GM15510 (cell line): ENCODE data around the gene PXK.

Experiments used
- POLR2A ChIP-seq: IDR thresholded peaks from 3 replicates; pipeline ENCODE4 v1.6.1; 2011; ENCODE audit warnings: borderline replicate concordance; ENCODE audit not compliant: insufficient read length; ENCODE audit errors: extremely low read depth

Gene PXK

DNA sequence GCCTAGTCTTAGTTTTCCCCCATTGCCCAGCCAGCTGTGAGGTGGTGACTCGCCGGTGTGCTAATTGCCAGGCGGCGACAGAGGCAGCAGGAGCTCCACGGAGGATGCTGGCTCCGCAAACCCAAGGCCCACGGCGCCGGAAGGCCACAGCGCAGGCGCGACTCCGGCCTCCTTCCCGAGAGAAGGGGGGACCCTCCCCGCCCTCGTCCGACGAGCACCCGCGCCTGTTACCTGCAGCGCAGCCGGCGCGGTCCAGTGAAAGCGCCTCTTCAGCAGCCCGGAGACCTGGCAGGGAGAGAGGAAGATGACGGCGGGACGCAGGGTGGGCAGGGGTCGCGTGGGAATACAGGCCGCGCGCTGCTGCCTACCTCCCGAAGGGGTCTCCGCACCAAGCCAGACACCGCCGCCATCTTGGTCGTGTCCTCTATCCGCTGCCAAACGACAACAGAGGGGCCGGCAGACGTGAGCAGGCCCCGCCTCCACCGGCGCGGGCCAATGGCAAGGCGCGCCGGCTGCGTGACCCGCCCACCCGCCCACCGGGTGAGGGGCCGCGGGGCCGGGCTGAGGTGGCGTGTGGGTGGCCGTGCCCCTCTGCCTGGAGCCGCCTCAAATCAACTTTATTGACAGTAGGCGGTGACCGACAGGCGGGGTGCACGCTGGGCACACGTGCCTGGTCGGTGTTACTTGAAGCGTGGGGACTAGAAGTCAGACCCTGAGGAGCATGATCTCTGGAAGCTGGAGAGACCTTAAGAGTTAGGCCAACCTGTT is 100.9 kb downstream of the PXK start, which contains the start of gene PDHB:
PDHB (minus strand) TSS at position 433 of the 768 bp plus-strand sequence; CDS start at position 410, 23 bp downstream.
- TF ChIP-seq POLR2A: peak; percentile 86

DNA sequence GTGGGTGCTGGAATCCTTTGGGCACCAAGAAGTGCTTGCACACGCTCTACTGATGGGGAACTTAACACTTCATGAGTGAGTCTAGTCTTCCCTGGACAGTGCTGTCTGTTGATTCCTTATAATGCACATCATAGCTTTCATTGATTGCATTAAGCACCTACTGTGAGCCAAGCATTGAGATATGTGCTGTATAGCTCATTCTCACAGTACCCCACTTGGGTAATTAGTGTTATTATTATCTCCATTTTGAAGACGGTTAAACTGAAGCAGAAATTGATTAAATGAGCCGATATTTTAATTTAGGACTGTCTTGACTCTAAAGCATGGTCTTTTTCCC is 101.4 kb downstream of the PXK start:
- no peak for TF ChIP-seq POLR2A

DNA sequence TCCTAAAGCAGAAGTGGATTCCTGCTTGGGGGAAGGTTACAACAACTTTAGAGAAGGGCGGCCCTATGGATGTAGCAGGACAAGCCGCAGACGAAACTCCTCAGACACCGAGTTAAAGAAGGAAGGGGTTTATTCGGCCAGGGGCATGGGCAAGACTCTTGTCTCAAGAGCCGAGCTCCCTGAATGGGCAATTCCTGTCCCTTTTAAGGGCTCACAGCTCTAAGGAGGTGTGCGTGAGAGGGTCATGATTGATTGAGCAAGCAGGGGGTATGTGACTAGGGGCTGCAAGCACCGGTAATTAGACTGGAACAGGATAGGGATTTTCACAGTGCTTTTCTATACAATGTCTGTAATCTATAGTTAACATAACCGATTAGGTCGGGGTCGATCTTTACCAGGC is 101.8 kb downstream of the PXK start:
- TF ChIP-seq POLR2A: no peak

DNA sequence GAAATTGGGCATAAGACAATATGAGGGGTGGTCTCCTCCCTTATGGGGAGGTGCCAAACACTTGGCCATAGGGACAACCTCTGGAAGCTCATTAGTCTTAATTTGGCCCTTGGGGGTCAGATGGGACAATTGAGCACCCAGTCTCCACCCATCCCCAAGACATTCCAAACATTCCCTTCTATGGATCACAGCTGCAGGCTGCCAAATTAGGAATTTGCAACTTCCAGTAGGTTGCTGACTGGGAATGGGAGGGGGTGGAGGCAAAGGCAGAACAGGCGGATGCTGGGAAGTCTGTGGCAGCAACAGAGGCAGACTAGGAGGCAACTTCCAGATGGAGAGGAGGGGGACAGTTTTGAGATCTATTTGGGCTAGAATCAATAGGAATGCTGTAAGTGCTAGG is 102.3 kb downstream of the PXK start:
- TF ChIP-seq POLR2A: no peak

DNA sequence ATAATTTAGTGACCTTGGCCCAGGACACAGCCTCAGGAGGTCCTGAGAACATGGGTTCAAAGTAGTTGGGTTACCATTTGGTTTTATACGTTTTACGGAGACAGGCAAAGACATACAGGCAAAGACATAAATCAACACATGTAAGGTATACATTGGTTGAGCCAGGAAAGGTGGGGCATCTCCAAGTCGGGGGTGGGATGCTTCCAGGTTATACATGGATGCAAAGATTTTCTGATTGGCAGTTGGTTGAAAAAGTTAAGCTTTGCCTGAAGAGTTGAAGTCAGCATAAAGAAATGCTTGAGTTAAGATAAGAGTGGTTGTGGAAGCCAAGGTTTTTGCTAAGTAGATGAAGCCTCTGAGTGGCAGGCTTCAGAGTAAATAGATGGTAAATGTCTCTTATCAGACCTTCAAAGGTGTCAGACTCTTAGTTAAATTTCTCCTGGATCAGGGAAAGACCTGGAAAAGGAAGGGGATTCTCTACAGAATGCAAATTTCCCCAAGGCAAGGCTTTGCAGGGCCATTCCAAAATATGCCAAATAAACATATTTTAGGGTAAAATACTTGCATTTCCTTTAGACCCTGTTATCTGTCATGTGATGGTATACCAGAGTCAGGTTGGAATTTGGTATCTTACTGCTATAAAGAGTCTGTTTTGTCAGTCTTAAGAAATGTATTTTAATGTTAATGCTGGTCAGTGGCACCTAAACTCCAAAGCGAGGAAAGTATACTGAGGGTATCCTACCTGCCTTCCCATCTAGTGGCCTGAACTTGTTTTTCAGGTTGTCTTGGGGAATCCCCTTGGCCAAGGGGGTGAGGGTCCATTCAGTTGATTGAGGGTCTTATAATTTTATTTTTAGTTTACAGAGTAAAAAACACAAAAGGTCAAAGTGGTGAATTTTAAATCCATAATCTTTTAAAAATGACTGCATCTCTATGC is 109.1 kb downstream of the PXK start:
- TF ChIP-seq POLR2A: no peak

DNA sequence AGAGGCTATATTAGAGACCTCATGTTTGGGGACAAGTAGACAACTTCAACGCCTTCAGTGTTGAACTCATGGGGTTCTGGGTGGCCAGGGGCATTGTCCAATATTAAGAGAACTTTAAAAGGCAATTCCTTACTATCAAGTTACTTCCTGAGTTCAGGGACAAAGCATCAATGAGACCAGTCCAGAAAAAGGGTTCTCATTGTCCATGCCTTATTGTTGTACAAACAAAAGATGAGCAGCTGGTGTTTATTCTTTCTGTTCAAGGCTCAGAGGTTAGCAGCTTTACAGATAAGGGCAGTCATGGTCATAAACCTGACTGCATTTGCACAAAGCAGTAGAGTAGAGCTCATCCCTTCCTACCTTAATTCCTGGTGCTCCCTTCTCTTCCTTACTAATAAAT is 119.5 kb downstream of the PXK start:
- TF ChIP-seq POLR2A: no peak

DNA sequence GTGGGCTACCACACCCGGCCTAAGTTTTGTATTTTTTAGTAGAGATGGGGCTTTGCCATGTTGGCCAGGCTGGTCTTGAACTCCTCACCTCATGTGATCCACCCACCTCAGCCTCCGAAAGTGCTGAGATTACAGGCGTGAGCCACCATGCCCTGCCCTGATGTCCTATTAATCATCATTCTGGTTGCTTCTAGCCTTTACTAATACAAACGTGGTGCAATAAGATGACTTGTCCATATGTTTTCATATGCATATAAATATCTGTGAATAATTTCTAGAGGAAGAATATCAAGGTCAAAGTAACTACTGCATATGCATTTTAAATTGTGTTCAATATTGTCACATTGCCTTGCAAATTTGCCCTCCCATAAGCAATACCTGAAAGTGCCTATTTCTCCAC is 126.5 kb downstream of the PXK start:
- no peak for TF ChIP-seq POLR2A

DNA sequence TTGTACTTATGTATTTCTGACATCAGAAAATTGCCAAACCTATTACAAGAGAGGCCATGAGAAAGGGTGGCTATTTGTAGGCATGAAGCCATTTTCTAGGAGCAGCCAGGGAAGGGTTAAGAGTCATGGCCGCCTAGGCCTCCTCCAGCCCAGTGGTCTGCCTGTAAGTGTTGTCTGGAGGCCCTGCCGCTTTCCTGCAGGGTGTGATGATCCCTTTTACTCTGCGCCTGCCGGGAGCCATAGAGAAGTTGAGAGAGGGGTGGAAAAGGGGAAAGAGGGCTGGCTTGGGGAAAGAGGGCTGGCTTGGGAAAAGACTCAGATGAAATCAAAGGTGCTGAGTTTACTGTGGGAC is 130.1 kb downstream of the PXK start:
- no peak for TF ChIP-seq POLR2A

DNA sequence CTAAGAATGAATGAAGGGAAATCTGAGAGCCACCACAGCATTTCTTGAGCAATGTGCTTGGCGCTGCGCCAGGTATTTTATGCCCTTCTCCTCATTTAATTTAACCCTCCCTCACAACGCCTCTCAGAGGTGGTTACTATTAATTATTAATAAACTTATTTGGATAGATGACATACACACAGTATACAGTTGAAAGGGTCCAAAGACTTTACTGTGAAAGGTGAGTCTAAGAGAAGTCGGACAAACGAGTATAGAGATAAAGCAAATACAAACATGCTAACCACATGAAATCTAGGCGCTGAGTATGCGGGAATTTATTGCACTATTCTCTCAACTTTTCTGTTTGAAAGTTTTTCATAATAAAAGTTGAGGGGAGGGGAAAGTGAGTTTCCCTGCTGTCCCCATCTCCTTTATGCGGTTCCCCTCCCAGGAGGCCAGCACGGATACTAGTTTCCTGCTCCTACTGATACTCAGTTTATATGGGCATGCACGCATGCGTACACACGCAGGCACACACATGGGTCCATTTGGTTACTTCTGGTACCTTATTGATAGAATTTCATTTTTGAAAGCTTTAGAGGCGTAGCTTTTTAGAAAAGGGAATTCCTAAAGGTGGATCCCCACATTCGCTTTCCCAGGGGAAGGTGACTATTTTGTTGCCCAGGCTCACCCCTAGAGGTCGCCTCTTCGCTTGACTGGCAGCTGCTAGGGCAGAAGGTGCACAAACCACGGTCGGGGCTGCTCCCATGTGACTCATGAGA is 130.7 kb downstream of the PXK start:
- no peak for TF ChIP-seq POLR2A

DNA sequence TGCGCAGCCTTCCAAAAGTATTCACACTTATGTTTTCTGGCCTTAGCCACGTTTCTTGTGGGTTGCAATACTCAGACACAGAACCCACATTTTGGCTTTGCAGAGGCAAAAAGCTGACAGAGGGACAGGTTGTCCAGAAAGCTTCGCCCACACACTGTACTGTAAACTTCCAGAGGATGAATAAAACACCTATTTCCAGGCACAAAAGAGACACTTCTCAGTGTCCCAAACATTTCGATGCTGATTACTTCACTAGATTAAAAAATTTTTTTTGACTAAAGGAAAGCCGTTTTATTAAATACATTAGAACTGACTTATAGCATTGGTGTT is 131.2 kb downstream of the PXK start:
- TF ChIP-seq POLR2A: no peak

DNA sequence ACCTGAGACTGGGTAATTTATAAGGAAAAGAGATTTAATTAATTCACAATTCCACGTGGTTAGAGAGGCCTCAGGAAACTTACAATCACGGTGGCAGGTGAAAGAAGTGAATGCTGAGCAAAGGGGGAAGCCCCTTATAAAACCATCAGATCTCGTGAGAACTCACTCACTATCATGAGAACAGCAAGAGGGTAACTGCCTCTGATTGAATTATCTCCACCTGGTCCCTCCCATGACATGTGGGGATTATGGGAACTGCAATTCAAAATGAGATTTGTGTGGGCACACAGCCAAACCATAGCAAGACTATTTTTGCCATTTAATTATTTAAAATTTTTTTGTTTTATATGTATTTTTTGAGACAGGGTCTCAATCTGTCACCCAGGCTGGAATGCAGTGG is 132.2 kb downstream of the PXK start:
- TF ChIP-seq POLR2A: no peak

DNA sequence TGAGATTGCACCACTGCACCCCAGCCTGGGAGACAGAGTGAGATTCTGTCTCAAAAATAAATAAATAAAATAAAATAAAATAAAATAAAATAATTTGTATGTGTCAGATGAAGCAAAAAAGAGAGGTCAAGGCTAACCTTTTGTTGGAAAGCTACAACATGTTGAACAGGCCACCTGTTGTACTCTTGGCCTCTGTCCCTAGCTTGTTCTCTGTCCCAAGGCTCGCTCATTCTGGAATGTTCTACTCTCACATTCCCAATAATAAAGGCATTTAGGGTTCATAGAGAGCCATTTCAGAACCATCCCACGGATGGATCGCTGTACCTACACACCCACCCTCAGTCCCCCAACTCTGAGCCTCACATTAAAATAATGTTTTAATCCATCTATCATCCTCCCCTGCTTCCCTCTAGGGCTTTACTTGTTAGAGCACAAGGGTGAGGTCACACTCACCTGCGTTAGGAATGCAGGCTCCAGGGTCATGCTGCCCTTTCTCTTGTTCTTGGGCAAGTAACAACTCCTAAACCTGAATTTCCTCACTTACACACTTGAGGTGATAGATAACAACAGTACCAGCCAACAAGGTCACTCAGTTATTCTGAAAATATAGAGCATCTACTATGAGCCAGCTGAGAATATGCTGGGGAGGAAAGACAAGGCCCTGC is 134.3 kb downstream of the PXK start:
- TF ChIP-seq POLR2A: no peak

DNA sequence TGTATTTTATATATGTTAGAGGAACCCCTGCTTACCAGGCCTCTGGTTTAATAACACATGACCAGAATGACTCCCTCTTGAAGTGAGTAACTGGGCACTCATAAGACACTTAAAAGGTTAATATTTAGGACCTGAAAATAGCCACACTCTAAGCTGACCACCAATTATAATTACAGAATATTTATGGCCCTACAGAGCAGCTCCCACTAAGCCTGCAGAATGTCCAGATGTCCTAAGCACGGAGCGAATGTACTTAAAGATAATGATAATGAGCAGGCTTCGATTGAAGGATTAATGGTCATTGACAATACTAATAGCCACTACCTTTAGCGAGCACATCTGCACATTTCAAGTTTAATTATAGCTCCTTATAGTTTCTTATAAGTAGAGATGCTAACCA is 136.4 kb downstream of the PXK start:
- no peak for TF ChIP-seq POLR2A

DNA sequence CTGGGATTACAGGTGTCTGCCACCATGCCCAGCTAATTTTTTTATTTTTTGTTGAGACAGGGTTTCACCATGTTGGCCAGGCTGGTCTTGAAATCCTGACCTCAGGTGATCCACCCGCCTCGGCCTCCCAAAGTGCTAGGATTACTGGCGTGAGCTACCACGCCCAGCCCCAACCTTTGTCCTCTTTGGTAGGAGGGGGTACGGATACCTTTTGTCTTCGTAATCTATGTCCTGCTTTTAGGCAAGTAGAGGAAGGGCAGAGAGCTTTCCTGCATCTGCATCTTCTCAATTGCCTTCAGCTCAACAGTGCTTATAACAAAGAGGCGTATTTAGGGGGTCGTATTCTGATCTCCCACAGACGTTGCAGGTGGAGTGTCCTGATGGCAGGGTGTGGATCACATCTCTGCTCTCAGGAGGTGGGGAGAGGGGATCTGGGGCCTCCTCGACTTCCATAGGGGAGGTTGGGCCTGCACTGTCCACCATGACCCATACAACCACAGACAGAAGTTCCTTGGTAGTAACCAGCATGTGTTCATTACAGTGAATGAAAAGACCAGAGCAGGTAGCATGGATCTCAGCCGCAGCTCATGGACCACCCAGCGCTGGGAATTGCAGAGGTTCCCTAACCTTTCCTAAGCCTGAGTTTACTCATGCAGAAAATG is 137.8 kb downstream of the PXK start:
- TF ChIP-seq POLR2A: no peak
